ENCODE results near the gene SMIM41.

GRCh38 chr12:52123487-52124186 is 44.1 kb downstream of the SMIM41 start:
- TF ChIP-seq CTCF (IDR thresholded peaks at IDR 0.05) (no peak), POLR2AphosphoS5 (IDR thresholded peaks at IDR 0.05; ENCODE audit: insufficient read depth in 1 of 2, low read depth in 1 of 2) (no peak), POLR2A (IDR thresholded peaks at IDR 0.05) (no peak)
